Measurements from ENCODE around the gene ZNF497. TPM values are rescaled to one million over a fixed set of nuclear protein-coding genes. Genes with fewer than 3 reads are reported as not detected.

The ZNF497 gene
- total RNA-seq, 1 experiment from 2014 or later: 1.7 TPM

- no peak for TF ChIP-seq ZNF425 (CRISPR knock-in tag; conservative IDR thresholded peaks at IDR 0.05)
- TF ChIP-seq ATF3 (CRISPR knock-in tag; conservative IDR thresholded peaks at IDR 0.05): no peak
- no peak for TF ChIP-seq AR (CRISPR knock-in tag; IDR thresholded peaks at IDR 0.05)
- TF ChIP-seq HMGXB4 (CRISPR knock-in tag; IDR thresholded peaks at IDR 0.05): peak; percentile 96; the same call in 1 of the 2 replicates
- TF ChIP-seq IRF1 (CRISPR knock-in tag; IDR thresholded peaks at IDR 0.05): peak; percentile 85; the same call in 1 of the 2 replicates
- TF ChIP-seq GTF2I (CRISPR knock-in tag; conservative IDR thresholded peaks at IDR 0.05): no peak
- TF ChIP-seq E2F4 (CRISPR knock-in tag; IDR thresholded peaks at IDR 0.05; ENCODE audit: borderline replicate concordance, low read depth): peak; percentile 76
- TF ChIP-seq ZNF532 (CRISPR knock-in tag; IDR thresholded peaks at IDR 0.05; ENCODE audit: borderline replicate concordance): no peak
- no peak; the same call in 1 of the 2 replicates for TF ChIP-seq TP53 (CRISPR knock-in tag; IDR thresholded peaks at IDR 0.05)
- TF ChIP-seq IRF2 (CRISPR knock-in tag; IDR thresholded peaks at IDR 0.05; ENCODE audit: borderline replicate concordance, low read depth): 0 out of 2 replicates have a peak, but pooled peaks have one; percentile 67
- no peak for TF ChIP-seq CTCF (IDR thresholded peaks at IDR 0.05)
- TF ChIP-seq STAT6 (CRISPR knock-in tag; conservative IDR thresholded peaks at IDR 0.05; ENCODE audit: low read depth): no peak
- peak; percentile 89 for TF ChIP-seq FOXK1 (CRISPR knock-in tag; IDR thresholded peaks at IDR 0.05)
- no peak for TF ChIP-seq E2F1 (CRISPR knock-in tag; IDR thresholded peaks at IDR 0.05)
- TF ChIP-seq GABPB1 (CRISPR knock-in tag; IDR thresholded peaks at IDR 0.05): peak; percentile 96
These were observed 18.3 kb upstream of the ZNF497 start, which contains the start of gene ZNF837 (continued) for GRCh38 chr19:58380662-58381459.
